Glutamatergic neuron (in vitro differentiated cells): ENCODE measurements around the gene RAPGEFL1. TPM values are rescaled to one million over a fixed set of nuclear protein-coding genes. Genes with fewer than 3 reads are reported as not detected.

ENCODE experiments used
- DNase-seq: peaks from one replicate; pipeline ENCODE4 v3.0.0; 2022
- H3K27ac Mint-ChIP-seq: one replicate; pipeline ENCODE4 v1.8.0; 2020; ENCODE audit warnings: mild to moderate bottlenecking, mixed read lengths, inconsistent platforms; ENCODE audit not compliant: unreplicated experiment
- H3K27me3 Mint-ChIP-seq: one replicate; pipeline ENCODE4 v1.8.0; 2020; ENCODE audit warnings: mild to moderate bottlenecking, moderate library complexity, mixed read lengths, inconsistent platforms; ENCODE audit not compliant: unreplicated experiment
- H3K36me3 Mint-ChIP-seq: one replicate; pipeline ENCODE4 v1.8.0; 2020; ENCODE audit warnings: mild to moderate bottlenecking, mixed read lengths, inconsistent platforms; ENCODE audit not compliant: unreplicated experiment
- H3K4me1 Mint-ChIP-seq: one replicate; pipeline ENCODE4 v1.8.0; 2020; ENCODE audit warnings: mild to moderate bottlenecking, low read depth, mixed read lengths, inconsistent platforms; ENCODE audit not compliant: unreplicated experiment
- H3K4me3 Mint-ChIP-seq: one replicate; pipeline ENCODE4 v1.8.0; 2020; ENCODE audit warnings: mild to moderate bottlenecking, mixed read lengths, inconsistent platforms; ENCODE audit not compliant: unreplicated experiment
- H3K9me3 Mint-ChIP-seq: one replicate; pipeline ENCODE4 v1.8.0; 2020; ENCODE audit warnings: mild to moderate bottlenecking, moderate library complexity, mixed read lengths, inconsistent platforms; ENCODE audit not compliant: unreplicated experiment
- total RNA-seq: library from RNA; stranded (reverse); fragmentation: NEBNext Ultra II Directional; extraction: Animal tissue kit (Norgen Biotek cat#: 25700); gene quantifications from one replicate; pipeline ENCODE4 v1.2.1, GENCODE V29; 2021; ENCODE audit not compliant: unreplicated experiment
- TF ChIP-seq, protein P1 (sequence below): fragments of 200-600 bp; sonication (generic); IDR thresholded peaks from one replicate; pipeline ENCODE4 v1.5.0; 2021; ENCODE audit not compliant: partially characterized antibody, unreplicated experiment

RAPGEFL1 gene
- total RNA-seq, 1 donor from 2014 or later, result 25.3 TPM

DNA sequence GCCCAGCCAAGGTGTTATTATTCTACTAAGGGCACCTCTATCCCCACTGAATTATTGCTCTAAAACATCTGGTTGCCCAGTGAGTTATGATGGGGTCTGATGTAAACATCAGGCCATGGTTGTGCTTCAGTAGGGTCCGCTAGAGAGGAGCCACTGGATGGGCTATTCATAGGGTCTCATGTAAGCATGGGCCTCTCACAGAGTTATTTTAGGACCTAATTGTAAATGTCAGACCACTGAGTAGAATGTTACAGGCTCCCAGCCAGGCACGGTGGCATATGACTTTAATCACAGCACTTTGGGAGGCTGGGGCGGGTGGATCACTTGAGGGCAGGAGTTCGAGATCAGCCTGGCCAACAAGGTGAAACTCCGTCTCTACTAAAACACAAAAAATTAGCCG is 5.3 kb downstream of the RAPGEFL1 start:
- Mint-ChIP-seq H3K4me3 (no peak overlapping the region), H3K27me3 (no peaks in the 10 kb centered on the region), H3K27ac (no peak overlapping the region), H3K4me1 (no peaks in the 10 kb centered on the region), H3K36me3 (no peaks in the 10 kb centered on the region), H3K9me3 (peaks cover 2% of the 10 kb centered on the region)
- no peak for DNase-seq
- TF ChIP-seq, protein P1, sequence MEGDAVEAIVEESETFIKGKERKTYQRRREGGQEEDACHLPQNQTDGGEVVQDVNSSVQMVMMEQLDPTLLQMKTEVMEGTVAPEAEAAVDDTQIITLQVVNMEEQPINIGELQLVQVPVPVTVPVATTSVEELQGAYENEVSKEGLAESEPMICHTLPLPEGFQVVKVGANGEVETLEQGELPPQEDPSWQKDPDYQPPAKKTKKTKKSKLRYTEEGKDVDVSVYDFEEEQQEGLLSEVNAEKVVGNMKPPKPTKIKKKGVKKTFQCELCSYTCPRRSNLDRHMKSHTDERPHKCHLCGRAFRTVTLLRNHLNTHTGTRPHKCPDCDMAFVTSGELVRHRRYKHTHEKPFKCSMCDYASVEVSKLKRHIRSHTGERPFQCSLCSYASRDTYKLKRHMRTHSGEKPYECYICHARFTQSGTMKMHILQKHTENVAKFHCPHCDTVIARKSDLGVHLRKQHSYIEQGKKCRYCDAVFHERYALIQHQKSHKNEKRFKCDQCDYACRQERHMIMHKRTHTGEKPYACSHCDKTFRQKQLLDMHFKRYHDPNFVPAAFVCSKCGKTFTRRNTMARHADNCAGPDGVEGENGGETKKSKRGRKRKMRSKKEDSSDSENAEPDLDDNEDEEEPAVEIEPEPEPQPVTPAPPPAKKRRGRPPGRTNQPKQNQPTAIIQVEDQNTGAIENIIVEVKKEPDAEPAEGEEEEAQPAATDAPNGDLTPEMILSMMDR, result no peak

DNA sequence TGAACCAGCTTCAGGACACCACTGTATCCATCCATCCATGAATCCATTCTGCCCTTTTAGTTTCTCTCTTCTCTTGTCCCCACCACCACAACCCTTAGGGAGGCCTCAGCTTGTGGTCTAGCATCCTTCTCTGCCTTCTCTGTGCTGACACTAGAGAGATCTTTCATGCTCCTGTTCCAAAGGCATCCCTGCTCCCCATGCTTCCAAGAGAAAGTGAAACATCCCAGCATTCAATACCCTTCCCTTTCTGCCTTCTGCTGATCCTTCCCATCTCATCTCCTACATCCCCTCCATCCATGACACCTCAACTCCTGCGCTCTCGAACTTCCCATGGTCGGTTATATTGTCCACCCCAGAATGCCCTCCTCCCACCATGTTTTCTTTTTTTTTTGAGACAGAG is 10.0 kb downstream of the RAPGEFL1 start:
- TF ChIP-seq, protein P1, result no peak
- H3K4me1 Mint-ChIP-seq, result peaks cover 1% of the 10 kb centered on the region
- peaks cover 4% of the 10 kb centered on the region for H3K27me3 Mint-ChIP-seq
- peaks cover 4% of the 10 kb centered on the region for H3K36me3 Mint-ChIP-seq
- no peak overlapping the region for H3K27ac Mint-ChIP-seq
- no peak overlapping the region for H3K4me3 Mint-ChIP-seq
- H3K9me3 Mint-ChIP-seq, result no peaks in the 10 kb centered on the region
- no peak for DNase-seq

DNA sequence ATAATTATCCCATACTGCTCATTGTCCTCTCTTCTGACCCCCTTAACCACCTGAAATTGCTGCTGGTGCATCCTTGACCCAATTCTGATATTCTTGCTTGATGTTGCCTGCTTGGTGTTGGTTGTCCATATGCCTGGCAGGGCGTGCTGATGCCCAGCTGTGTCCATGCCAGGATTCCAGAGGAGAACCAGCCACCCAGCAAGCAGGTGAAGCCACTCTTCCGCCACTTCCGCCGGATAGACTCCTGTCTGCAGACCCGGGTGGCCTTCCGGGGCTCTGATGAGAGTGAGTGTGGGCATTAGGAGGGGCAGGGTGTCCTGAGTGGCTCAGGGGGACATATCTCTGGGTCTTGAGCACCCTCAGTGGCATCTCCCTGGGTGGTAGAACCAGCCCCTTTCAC is 11.4 kb downstream of the RAPGEFL1 start:
- Mint-ChIP-seq H3K27ac (no peak overlapping the region), H3K36me3 (peaks cover 4% of the 10 kb centered on the region), H3K9me3 (no peaks in the 10 kb centered on the region), H3K27me3 (peaks cover 4% of the 10 kb centered on the region), H3K4me3 (no peak overlapping the region), H3K4me1 (peaks cover 1% of the 10 kb centered on the region)
- no peak for DNase-seq
- TF ChIP-seq, protein P1, result no peak

DNA sequence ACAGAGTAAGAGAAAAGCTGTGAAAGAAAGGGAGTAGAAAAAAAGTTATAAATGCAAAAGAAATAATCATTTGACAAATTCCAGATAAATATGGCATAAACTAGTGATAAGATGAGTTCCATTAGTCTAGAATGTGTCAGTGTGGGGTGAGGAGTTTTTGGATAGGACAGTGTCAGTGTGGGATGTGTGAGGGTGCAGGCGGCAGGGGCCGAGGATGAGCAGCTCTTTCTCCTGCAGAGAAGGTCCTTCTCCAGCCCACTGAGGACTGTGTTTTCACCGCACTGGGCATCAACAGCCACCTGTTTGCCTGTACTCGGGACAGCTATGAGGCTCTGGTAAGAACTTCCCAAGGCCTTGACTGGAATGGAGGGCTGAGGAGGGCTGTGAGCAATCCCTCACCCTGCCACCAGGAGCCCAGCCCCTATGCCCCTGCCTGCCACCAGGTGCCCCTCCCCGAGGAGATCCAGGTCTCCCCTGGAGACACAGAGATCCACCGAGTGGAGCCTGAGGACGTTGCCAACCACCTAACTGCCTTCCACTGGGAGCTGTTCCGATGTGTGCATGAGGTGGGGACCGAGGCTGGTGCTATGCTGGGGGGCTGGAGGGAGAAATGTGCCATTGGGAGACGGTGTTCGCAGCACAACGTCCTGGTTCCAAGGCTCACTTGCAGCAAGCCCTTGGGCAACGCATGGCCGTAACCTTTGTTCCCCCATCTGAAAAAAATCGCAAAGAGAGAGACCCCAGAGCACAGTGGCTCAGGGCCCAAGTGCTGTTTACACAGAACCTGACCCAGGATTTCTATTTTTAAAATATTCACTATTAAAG is 13.1 kb downstream of the RAPGEFL1 start:
- Mint-ChIP-seq H3K36me3 (peaks cover 4% of the 10 kb centered on the region), H3K4me3 (peak overlapping the region; percentile 78), H3K4me1 (peaks cover 12% of the 10 kb centered on the region), H3K27me3 (peaks cover 10% of the 10 kb centered on the region), H3K9me3 (peaks cover 1% of the 10 kb centered on the region), H3K27ac (peak overlapping the region; percentile 59)
- DNase-seq, result peak; percentile 56
- TF ChIP-seq, protein P1, result peak; percentile 54
